NOMO-1 (cell line): ENCODE measurements around the gene PDCD1.

ENCODE experiments used
- DNase-seq, 2 experiments: peaks; one replicate each; lab custom pipeline; 2025; ENCODE audit not compliant: unreplicated experiment in 2 of 2; lab: John Stamatoyannopoulos, UW

PDCD1 gene

DNA sequence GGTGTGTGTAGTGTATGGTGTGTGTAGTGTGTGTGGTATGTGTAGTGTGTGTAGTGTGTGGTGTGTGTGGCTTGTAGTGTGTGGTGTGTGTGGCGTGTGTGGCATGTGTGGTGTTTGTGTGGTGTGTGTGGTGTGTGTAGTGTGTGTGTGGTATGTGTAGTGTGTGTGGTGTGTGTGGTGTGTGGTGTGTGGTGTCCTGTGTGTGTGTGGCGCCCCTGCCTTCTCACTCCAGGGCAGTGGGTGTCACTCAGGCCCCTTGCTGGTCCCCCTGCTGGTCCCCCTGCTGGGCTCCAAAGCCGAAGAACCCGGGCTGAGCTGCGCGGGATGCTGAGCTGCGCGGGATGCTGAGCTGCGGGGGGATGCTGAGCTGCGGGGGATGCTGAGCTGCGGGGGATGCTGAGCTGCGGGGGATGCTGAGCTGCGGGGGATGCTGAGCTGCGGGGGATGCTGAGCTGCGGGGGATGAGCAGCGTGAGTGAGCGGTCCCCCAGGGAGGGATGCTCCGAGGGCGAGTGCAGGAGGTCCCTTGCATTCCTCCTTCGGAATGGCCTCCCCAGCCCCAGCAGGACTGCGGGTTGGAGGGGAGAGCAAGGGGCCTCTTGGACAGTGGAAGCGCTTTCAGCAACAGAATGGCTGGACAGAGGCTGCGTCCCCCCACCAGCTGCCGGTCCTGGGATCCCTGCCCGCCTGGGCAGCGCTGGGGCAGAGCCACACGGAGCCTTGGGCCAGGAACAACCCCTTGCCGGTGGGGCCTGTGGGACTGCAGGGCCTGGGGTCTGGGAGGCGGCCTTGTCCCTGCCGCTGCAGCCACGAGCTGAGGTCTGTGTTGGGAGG is 7.5 kb upstream of the PDCD1 start:
- DNase-seq, result peak in 1 of 2 experiments; percentile 15

DNA sequence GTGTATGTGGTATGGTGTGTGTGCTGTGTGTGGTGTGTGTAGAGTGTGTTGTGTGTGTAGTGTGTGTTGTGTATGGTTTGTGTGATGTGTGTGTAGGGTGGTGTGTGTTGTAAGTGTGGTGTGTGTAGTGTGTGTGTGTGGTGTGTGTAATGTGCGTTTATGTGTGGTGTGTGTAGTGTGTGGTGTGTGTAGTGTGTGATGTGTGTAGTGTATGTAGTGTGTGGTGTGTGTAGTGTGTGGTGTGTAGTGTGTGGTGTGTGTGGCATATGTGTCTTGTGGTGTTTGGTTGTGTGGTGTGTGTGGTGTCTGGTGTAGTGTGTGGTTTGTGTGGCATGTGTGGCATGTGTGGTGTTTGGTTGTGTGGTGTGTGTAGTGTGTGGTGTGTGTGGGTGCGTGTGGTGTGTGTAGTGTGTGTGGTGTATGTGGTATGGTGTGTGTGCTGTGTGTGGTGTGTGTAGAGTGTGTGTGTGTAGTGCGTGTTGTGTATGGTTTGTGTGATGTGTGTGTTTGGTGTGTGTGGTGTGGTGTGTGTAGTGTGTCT is 6.8 kb upstream of the PDCD1 start:
- DNase-seq, result no peak

DNA sequence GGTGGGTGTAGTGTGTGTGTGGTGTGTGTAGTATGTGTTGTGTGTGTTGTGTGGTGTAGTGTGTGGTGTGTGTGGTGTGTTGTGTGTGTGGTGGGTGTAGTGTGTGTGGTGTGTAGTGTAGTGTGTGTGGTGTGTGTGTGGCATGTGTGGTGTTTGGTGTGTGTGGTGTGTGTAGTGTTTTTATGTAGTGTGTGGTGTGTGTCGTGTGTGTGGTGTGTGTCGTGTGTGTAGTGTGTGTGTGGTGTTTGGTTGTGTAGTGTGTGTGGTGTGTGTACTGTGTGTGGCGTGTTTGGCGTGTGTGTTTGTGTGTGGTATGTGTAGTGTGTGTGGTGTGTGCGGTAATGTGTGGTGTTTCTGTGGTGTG is 6.1 kb upstream of the PDCD1 start:
- no peak for DNase-seq

DNA sequence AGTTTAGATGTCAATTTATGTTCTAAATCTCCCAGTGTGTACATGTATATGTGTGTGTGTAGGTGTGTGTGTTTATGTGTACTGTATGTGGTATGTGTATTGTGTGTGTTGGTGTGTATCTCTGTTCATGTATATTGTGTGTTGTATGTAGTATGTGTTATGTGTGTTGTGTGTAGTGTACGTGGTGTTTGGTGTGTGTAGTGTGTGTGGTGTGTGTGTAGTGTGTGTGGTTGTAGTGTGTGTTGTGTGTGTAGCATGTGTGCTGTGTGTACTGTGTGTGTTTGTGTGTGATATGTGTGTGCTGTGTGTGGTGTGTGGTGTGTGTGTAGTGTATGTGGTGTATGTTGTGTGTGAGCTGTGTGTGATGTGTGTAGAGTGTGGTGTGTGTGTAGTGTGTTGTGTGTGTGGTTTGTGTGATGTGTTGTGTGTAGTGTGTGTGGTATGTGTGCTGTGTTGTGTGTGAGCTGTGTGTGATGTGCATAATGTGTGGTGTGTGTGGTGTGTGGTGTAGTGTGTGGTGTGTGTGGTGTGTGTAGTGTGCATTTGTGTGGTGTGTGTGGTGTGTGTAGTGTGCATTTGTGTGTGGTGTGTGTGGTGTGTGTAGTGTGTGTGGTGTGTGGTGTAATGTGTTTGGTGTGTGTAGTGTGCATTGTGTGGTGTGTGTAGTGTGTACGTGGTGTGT is 5.6 kb upstream of the PDCD1 start:
- DNase-seq, result no peak

DNA sequence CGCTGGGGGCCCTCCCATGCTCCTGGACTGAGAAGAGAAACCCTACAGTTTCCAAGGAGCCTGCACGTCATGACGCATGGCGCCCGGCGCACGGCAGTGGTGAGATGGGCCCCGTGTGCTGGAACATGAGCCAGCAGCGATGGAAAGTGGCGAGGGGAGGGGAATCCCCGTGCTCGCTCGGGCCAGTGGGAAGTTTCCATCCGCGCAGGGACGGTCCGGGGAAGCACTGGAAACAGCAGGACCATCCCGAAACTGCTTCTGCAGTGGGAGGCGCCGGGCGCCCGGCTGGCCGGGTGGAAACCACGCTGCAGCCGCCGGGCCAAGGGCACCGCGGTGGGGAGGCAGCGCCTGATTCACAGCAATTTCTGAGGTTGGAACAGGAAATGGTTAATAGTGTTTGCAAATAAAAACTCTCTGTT is 4.9 kb upstream of the PDCD1 start:
- DNase-seq, result peak; percentile 17 to 37

DNA sequence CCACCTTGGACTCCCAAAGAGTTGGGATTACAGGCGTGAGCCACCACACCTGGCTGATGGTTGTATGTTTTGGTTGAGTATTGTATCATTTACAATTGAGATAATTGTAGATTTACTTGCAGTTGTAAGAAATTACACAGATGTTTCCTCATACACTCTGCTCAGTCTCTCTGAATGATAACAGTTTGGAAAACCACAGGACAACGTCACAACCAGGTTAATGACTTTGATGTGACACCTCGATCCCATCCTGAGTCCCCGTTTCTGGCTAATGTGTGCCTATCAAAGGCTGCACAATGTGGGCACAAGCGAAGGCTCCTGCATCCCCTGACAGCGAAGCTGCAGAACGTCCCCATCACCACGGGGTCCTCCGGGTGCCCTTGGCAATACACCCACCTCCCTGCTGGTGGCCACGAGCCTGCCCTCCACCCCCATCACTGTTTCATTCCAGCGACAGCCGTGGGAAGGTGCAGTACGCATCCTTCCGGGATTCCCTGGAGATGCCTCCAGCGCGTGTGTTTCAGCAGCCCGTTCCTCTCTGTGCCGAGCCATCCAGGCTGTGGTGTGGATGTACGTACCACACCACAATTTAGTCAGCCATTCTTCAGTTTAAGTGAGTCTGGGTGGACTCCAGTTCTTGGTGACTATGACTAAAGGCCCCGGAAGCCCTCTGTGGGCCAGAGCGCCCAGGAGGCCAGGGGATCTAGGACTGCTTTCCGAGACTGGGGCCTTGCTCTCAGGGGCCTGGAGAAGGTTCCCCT is 4.3 kb upstream of the PDCD1 start:
- DNase-seq, result no peak

DNA sequence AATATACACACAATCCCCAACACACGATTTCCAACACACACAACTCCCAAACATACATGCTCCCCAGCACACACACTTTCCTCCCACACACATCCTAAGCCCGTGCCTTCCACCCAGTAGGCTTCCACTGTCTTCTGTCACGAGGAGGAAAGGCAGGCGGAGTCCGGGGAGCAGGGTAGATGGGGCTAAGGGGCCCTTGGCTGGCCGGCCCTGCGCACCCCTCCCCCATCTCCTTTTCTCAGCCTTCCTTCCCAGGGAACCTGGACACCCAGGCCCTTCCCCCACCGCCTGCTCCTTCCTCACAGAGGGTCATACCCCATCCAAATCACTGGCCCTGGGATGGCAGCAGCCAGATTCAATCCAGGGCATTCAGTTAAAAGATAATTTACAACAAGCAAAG is 3.4 kb upstream of the PDCD1 start:
- no peak for DNase-seq

DNA sequence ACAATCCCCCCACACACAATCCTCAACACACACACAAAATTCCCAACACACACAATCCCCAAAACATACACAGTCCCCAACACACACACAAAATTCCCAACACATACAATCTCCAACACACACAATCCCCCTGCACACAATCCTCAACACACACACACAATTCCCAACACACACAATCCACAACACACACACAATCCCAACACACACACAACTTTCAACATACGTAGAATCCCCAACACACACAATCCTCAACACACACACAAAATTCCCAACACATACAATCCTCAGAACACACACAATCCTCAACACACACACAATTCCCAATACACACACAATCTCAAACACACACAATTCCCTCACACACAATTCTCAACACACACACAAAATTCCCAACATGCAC is 2.6 kb upstream of the PDCD1 start:
- DNase-seq, result no peak

DNA sequence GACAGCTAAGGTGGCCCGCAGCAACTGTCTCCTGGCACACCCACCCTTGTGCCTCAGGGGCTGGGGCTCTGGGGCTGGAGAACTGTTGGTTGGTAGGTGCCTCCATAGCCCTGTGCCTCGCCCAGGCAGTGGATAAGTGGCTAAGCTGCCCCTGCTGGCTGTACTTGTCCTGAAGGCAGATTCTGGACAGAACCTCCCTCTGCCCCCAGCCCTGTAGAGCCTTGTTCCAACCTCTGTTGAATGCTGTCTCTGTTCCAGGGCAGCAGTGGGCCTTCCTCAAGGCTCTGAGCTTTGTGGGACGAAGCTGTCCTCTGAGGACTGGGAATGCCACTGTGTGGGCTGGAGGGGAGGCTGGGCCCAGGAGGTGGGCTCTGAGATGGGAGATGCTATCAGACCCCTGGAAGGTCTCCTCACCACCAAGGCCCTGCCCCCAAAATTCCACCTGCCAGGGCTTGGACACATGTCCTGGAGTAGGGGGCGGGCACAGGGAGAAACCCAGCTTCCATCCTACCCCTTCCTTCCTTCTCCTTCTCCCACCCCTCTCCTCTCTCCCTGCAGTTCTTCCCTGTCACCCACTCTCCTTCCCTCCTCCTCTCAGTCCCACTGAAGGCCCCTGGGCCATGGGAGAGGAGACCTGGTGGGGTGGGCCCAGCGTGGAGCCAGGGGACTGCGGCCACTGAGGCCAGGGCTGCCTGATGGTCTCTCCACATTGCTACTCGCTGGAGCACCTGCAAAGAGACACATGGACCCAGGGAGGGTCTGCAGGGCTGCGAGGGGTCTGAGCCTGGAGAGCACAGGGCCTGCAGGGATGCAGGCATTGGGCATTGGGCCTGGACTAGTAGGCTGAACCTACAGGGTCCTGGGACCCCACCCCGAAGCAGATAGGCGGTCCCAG is 1.7 kb upstream of the PDCD1 start:
- no peak for DNase-seq

DNA sequence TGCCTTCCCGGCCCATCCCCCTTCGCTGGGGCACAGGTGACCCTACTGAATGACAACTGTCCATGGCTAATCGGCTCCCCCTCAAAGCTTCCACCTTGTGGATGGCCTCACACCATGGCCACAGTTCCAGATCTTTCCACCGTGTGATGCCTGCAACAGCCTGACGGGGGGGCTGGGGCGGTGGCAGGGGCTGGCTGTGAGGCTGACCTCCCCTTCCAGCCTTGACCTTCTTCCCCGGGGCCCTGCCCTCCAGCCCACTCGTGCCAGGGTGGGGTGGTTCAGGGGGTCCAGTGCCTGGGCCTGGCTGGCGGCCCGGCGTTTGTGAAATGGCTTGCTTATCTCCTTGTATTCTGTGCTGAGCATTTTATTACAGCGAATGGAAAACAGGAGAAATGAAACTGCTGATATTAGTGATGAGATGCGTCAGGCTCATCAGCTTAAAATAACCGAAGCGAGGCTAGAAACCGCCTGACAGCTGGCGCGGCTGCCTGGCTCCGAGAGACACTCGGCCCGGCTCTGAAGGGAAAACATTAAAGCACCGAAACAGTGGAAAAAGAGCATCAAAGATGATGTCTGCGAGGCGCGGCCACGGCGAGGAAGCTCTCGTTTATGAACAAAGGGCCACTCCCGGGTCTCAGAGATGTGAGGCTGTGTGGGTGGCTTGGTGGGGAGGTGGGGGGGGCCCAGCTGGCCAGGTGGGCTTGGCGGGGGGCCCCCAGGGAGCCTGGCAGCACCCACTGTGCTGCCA is 916 bp upstream of the PDCD1 start:
- peak; percentile 59 to 78 for DNase-seq

DNA sequence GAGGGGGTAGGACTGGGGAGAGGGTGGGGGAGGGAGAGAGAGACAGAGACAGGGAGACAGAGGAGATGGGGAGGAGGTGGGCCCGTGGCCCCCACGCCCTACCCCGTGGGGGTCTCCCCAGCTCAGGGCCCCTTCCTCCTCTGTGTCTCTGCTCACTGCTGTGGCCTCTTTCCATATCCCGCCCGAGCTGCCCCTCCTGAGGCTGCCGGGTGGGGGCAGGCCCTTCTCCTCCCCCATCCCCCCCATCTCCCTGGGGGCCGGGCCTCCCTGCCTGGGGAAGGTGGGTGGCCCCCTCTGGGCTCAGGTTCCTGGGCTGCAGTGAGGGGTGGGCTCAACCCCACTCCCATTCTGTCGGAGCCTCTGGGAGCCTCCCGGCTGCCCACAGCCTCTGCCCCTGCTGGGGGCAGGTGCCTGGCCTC is 332 bp upstream of the PDCD1 start:
- no peak for DNase-seq

DNA sequence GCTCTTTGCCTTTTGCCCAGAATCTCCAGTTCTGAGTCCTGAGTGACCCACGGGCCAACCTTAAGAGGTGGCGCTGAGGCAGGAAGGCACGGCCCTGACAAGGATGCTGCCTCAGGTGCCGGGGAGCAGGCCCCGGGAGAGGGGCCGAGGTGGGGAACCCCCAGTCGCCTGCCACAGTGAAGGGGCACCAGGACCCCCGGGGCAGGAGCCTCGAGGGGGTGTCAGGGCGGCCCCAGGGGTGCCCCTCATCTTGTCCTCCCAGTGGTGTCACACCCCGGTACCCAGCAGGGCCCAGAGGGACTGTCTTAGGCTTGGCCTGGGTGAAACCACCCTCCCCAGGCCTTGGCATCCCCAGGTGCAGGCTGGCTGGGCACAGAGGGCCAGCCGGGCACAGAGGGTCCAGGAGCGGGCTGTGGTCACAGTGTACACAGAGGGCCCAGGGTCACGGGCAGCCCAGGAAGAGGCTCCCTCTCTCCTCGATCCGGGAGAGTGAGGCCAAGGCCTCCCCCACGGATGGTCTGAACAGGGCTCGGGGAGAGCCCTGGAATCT is 1.0 kb downstream of the PDCD1 start:
- no peak for DNase-seq

DNA sequence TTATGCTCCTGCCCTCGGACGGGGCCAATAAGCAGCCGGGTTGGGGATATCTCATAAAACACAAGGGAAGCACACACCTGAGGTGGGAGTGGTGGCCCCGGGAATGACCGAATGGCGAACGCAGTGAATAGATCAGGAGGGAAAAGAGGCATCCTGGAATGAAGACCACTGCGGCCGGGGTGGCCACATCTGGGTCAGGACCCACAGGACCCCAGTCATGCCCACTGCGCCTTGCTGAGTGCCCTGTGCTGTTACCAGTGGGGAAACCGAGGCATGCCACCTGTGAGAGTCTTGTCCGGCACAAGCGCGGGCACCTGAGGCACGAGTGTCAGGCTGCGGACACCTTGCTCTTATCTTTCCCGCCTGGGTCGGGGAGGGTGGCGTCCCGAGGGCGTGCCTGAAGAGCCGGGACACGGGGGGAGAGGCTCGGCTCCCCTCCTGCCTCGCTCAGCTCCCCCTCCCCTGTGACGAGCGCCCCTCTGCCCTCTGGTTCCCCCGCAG is 1.6 kb downstream of the PDCD1 start:
- no peak for DNase-seq

DNA sequence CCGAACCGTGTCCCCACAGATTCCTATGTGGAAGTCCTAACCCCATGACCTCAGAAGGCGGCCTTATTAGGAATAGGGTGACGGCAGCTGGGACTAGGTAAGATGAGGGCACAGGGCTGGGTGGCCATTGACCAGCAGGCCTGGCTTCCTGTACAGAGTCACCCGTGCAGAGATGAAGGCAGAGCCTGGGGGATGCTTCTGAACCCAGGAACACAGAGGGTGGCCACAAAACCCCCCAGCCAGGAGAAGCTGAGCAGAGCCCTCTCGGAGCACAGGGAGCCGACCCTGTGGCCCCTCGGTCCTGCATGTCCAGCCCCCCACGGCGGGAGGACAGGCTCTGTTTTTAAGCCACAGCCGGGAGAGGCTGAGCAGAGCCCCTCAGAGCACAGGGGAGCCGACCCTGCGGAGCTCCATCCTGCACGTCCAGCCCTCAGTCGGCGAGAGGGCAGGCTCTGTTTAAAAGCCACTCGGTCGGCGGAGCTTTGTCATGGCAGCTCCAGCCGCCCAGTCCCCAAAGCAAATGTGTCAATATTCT is 2.7 kb downstream of the PDCD1 start:
- DNase-seq, result no peak

DNA sequence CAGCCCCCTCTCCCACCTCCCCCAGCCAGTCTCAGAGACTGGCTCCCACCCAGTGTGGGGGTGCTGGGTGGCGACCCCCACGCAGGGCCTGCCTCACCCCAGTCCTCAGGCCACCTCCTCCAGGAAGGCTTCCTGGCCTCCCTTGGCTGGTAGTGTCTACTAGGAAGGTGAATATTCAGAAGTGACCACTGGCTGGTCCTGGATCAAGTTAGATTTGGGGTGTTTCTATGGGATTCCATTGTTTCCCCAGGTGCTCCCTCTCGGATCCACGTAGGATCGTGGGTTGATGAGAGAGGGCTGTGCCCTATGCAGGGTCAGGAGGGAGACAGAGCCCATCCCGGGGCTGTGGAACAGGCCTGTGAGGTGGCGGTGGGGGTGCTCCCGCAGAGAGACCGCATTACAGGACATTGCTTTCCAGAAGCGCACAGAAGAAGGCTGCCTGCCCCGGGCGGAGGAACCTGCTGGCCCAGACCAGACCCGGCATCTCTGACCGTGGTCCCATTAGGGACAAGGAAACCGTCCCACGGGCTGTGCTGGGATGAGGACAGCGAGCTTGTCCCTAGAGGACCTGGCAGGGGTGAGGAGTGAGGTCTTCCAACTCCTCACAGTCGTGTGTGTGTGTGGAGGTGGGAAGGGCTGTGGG is 3.3 kb downstream of the PDCD1 start:
- no peak for DNase-seq

DNA sequence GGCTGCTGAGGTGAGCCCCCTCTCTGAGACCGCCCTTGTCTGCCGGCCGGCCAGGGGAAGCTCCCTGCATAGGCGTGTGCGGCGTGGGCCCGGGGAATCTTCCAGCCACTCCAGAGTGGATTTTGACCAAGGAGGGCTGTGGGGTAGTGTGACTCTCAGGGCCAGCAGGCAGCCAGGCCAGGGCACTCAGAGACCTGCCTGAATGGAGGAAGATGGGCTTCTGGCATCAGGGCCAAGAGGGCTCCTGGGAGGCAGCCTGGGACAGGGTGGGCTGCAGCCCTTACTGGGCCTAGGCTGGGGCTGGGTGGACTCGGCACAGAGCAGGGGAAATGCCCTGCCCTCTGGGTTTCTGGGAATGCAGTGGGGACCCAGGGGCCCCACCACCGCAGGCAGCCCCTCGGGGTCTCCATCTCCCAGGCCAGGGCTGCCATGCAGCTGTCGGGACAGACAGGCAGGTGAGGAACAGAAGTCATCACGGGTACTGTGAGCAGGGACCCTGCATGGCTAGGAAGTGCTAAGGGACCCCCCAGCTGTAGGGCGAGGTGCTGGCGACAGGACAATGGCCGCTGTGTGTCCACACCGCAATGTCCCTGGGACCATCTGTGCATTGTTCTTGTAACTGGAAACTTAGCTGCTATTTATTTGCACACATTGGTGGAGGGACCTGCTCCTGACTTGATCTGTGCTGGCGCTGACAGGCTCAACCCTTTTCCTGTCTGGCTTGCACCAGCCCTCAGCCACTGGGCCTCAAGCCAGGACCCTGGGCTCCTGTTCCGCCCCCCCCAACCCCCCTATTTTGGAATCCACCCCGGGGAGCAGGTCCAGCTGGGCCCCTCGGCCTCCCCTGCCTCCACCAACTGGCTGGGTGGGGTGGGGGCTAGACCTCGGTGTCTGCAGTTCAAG is 4.1 kb downstream of the PDCD1 start:
- DNase-seq, result no peak

DNA sequence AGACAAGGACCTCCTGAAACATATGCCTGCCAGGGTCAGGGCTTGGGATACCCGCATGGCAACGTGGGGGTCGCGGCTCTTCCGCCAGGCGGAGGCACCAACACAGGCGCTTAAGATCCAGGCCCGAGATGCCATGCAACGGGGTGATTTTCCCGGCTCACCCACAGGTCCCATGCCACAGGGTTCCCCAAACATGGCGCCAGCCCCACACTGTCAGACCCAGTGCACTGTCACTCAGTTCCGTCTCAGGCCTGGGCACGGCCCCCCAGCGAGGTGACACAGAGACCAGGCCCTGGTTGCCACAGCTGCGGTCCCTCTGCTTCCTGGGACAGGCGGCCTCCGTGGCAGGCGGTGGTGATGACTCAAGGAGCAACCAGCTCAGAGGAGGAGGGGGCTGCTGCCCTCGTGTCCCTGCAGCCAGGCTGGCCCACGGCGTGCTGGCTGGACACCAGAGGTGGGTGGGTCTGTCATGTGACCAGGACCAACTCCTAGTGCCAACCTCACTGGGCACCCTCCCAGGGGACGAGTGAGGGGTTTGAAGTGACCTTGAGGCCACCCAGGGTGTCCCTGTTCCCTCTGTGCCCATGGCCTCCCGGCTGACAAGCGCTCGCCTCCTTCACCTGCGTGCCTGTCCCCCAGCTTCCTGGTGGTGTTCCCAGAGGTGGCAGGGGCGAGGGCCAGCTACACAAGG is 4.9 kb downstream of the PDCD1 start:
- DNase-seq, result no peak
